NCI-H2196 (cell line): ENCODE results near the gene NBEA.

Experiments used
- DNase-seq: peaks from one replicate; lab custom pipeline; 2025; ENCODE audit not compliant: unreplicated experiment; lab: John Stamatoyannopoulos, UW

Gene NBEA

GRCh38 chr13:35561540-35561939 lies 619.5 kb downstream of the NBEA start:
- no peak for DNase-seq

GRCh38 chr13:35565273-35565672 lies 623.2 kb downstream of the NBEA start:
- no peak for DNase-seq

- no peak for DNase-seq
These were observed 624.3 kb downstream of the NBEA start for GRCh38 chr13:35566340-35566739.

GRCh38 chr13:35567406-35567980 lies 625.4 kb downstream of the NBEA start:
- DNase-seq: no peak

GRCh38 chr13:35573639-35574038 lies 631.6 kb downstream of the NBEA start:
- no peak for DNase-seq

GRCh38 chr13:35592457-35592856 lies 650.4 kb downstream of the NBEA start:
- DNase-seq: no peak

GRCh38 chr13:35593651-35594050 lies 651.6 kb downstream of the NBEA start:
- DNase-seq: no peak

- DNase-seq: no peak
These were observed 652.0 kb downstream of the NBEA start for GRCh38 chr13:35594096-35594495.

- DNase-seq: no peak
These were observed 653.1 kb downstream of the NBEA start for GRCh38 chr13:35595181-35595580.

GRCh38 chr13:35596321-35597030 lies 654.4 kb downstream of the NBEA start:
- DNase-seq: no peak

GRCh38 chr13:35597451-35597850 lies 655.4 kb downstream of the NBEA start:
- no peak for DNase-seq

- DNase-seq: no peak
These were observed 656.2 kb downstream of the NBEA start for GRCh38 chr13:35598233-35598632.

GRCh38 chr13:35598790-35599369 lies 656.8 kb downstream of the NBEA start:
- DNase-seq: no peak

GRCh38 chr13:35599384-35599783 lies 657.3 kb downstream of the NBEA start:
- no peak for DNase-seq

- DNase-seq: no peak
These were observed 658.1 kb downstream of the NBEA start for GRCh38 chr13:35600137-35600536.

- no peak for DNase-seq
These were observed 661.7 kb downstream of the NBEA start for GRCh38 chr13:35603593-35604285.

- DNase-seq: no peak
These were observed 672.6 kb downstream of the NBEA start for GRCh38 chr13:35614666-35615065.

GRCh38 chr13:35617420-35617819 lies 675.4 kb downstream of the NBEA start:
- DNase-seq: no peak

GRCh38 chr13:35618565-35619083 lies 676.6 kb downstream of the NBEA start:
- DNase-seq: no peak

GRCh38 chr13:35621989-35622388 lies 679.9 kb downstream of the NBEA start:
- peak; percentile 0 for DNase-seq

- no peak for DNase-seq
These were observed 687.0 kb downstream of the NBEA start for GRCh38 chr13:35629026-35629425.
